DND-41 (cell line): ENCODE data around the gene MXRA5.

Source experiments
- ATAC-seq: fragments of 200-7000 bp; cut with Tn5 transposase; 3 replicates; pipeline ENCODE4 v1.9.1; 2021; ENCODE audit warnings: low read depth; ENCODE audit not compliant: insufficient read depth
- DNase-seq: peaks from one replicate; pipeline ENCODE4 v3.0.0-alpha.2; 2020
- H2AFZ ChIP-seq: 2 replicates; pipeline ENCODE4 v1.6.0; 2012; ENCODE audit warnings: low read depth, low read length
- H3K27ac ChIP-seq: 2 replicates; pipeline ENCODE4 v1.5.1; 2012; ENCODE audit warnings: low read length, inconsistent platforms
- H3K27me3 ChIP-seq: fragments of 200-600 bp; sonication (generic); 2 replicates; pipeline ENCODE4 v1.6.0; 2012; ENCODE audit warnings: low read length, mild to moderate bottlenecking, inconsistent platforms; ENCODE audit not compliant: insufficient read depth, poor library complexity
- H3K36me3 ChIP-seq: 2 replicates; pipeline ENCODE4 v1.5.1; 2012; ENCODE audit warnings: low read length, inconsistent platforms; ENCODE audit not compliant: insufficient read depth
- H3K4me1 ChIP-seq: 2 replicates; pipeline ENCODE4 v1.5.1; 2012; ENCODE audit warnings: mild to moderate bottlenecking, low read length; ENCODE audit not compliant: insufficient read depth
- H3K4me2 ChIP-seq: 2 replicates; pipeline ENCODE4 v1.6.0; 2012; ENCODE audit warnings: mild to moderate bottlenecking, moderate library complexity, low read length, inconsistent platforms; ENCODE audit not compliant: insufficient read depth
- H3K4me3 ChIP-seq, 2 experiments: fragments of 200-600 bp in 1 of 2; shearing (Covaris generic) in 1 of 2; 2 replicates each; pipeline ENCODE4 v1.5.1; 2012 to 2016; ENCODE audit warnings: inconsistent platforms in 2 of 2, low read length in 2 of 2, mild to moderate bottlenecking in 2 of 2, low read depth in 1 of 2, moderate library complexity in 1 of 2
- H3K79me2 ChIP-seq: 2 replicates; pipeline ENCODE4 v1.6.0; 2012; ENCODE audit warnings: low read length, inconsistent platforms; ENCODE audit not compliant: insufficient read depth
- H3K9ac ChIP-seq: 2 replicates; pipeline ENCODE4 v1.6.0; 2012; ENCODE audit warnings: low read depth, mild to moderate bottlenecking, inconsistent platforms, low read length, moderate library complexity
- H3K9me3 ChIP-seq: 2 replicates; pipeline ENCODE4 v1.5.1; 2012; ENCODE audit warnings: low read length, moderate library complexity, mild to moderate bottlenecking, inconsistent platforms; ENCODE audit not compliant: insufficient read depth, severe bottlenecking
- H4K20me1 ChIP-seq: 2 replicates; pipeline ENCODE4 v1.6.0; 2012; ENCODE audit warnings: low read length; ENCODE audit not compliant: insufficient read depth
- CTCF ChIP-seq: IDR thresholded peaks from 2 replicates; pipeline ENCODE4 v1.5.1; 2012; ENCODE audit warnings: borderline replicate concordance, low read length, moderate library complexity, mild to moderate bottlenecking; ENCODE audit not compliant: poor library complexity, severe bottlenecking; ENCODE audit errors: extremely low read depth
- EZH2 ChIP-seq: IDR thresholded peaks from 3 replicates; pipeline ENCODE4 v1.6.1; 2012; ENCODE audit warnings: borderline replicate concordance, low read depth, mild to moderate bottlenecking, moderate library complexity, low read length, inconsistent platforms; ENCODE audit not compliant: severe bottlenecking

The MXRA5 gene

DNA sequence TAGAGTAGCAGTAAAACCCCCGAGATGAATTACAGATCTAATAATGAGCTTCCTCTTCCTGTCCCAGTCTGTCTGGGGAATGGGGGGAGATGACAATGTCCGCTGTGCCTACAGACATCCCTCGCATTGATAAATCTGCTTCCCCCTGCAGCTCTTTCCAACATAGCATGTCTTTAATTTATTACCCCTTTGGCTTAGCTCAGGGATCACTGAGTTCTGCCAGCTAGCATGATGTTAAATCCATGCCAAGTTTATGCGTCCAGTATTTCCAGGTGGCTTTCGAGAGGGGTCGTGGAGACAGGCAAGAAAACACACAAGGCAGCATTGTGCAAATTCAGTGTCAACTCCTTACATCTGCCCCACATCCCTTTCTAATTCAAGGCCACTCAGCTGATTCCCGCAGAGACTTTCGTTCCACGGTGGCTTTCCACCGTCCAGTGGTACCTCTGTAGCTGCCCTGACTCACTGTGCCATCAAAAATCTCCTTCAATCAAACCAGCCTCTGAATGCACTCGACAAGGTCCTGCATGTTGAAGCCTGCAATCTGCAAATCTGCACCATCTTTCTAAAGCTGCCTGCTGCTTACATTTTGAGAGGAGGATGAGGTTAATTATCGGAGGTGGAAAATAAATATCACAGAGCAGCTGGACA lies 75.1 kb downstream of the MXRA5 start:
- ATAC-seq: no peak
- H3K9ac ChIP-seq: no peak overlapping the region
- H3K27me3 ChIP-seq: no peaks in the 10 kb centered on the region
- H4K20me1 ChIP-seq: no peaks in the 10 kb centered on the region
- no peaks in the 10 kb centered on the region for H3K4me1 ChIP-seq
- DNase-seq: no peak
- H3K4me2 ChIP-seq: no peak overlapping the region
- no peaks in the 10 kb centered on the region for H3K36me3 ChIP-seq
- H3K79me2 ChIP-seq: no peaks in the 10 kb centered on the region
- H3K4me3 ChIP-seq: no peak overlapping the region
- TF ChIP-seq EZH2 (no peak), CTCF (no peak)
- H3K27ac ChIP-seq: no peak overlapping the region
- no peak overlapping the region for H2AFZ ChIP-seq
- no peaks in the 10 kb centered on the region for H3K9me3 ChIP-seq

- Histone ChIP-seq H3K36me3 (no peaks in the 10 kb centered on the region), H4K20me1 (no peaks in the 10 kb centered on the region), H3K4me2 (no peak overlapping the region), H3K27me3 (no peaks in the 10 kb centered on the region), H3K9me3 (no peaks in the 10 kb centered on the region), H2AFZ (no peak overlapping the region), H3K9ac (no peak overlapping the region), H3K79me2 (no peaks in the 10 kb centered on the region), H3K4me3 (no peak overlapping the region), H3K27ac (no peak overlapping the region), H3K4me1 (no peaks in the 10 kb centered on the region)
- ATAC-seq (no peak), DNase-seq (no peak)
- TF ChIP-seq EZH2 (no peak), CTCF (no peak)
These were observed 77.6 kb downstream of the MXRA5 start for GRCh38 chrX:3268829-3269228.

- Histone ChIP-seq H3K36me3 (no peaks in the 10 kb centered on the region), H2AFZ (no peak overlapping the region), H3K79me2 (no peaks in the 10 kb centered on the region), H3K4me1 (no peaks in the 10 kb centered on the region), H4K20me1 (no peaks in the 10 kb centered on the region), H3K9ac (no peak overlapping the region), H3K4me3 (no peak overlapping the region), H3K27ac (no peak overlapping the region), H3K4me2 (no peak overlapping the region), H3K27me3 (no peaks in the 10 kb centered on the region), H3K9me3 (no peaks in the 10 kb centered on the region)
- DNase-seq (no peak), ATAC-seq (no peak)
- TF ChIP-seq CTCF: no peak
These were observed 82.7 kb downstream of the MXRA5 start for GRCh38 chrX:3263681-3264126.
